SH-SY5Y (cell line): ENCODE data around the gene BFSP2.

Experiments used
- GATA2 ChIP-seq: IDR thresholded peaks from 2 replicates; pipeline ENCODE4 v1.6.1; 2011; ENCODE audit warnings: mild to moderate bottlenecking, low read depth, low read length
- GATA3 ChIP-seq: IDR thresholded peaks from 2 replicates; pipeline ENCODE4 v1.6.1; 2011; ENCODE audit warnings: low read depth, mild to moderate bottlenecking, low read length, moderate library complexity

DNA sequence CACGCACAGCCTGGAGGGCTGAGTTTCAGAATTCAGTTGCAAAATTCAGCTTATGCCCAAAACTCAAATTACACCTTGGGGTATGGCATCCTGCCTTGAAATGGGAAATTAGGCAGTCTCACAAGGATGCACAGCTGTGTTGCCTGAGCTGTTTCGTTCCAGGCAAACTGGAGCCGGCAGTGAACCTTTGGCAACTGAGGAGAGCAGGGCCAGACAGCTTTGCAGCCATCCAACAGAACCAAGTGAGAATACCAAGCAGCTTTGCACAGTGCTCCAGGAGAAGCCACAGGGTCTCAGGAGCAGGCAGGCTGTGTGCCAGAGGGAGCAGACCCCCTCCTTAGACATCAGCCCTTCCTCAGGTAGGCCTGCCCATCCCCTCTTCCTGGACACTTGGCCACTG is 32.5 kb upstream of the BFSP2 start:
- TF ChIP-seq GATA2 (no peak), GATA3 (no peak)
